ENCODE measurements around the gene LAMB1.

LAMB1 gene

GRCh38 chr7:107996072-107996882 lies 6.7 kb downstream of the LAMB1 start:
- no peak for DNase-seq

- DNase-seq: no peak
These were observed 7.5 kb downstream of the LAMB1 start for GRCh38 chr7:107995184-107996071.

GRCh38 chr7:107994421-107995030 lies 8.4 kb downstream of the LAMB1 start:
- no peak for DNase-seq

DNA sequence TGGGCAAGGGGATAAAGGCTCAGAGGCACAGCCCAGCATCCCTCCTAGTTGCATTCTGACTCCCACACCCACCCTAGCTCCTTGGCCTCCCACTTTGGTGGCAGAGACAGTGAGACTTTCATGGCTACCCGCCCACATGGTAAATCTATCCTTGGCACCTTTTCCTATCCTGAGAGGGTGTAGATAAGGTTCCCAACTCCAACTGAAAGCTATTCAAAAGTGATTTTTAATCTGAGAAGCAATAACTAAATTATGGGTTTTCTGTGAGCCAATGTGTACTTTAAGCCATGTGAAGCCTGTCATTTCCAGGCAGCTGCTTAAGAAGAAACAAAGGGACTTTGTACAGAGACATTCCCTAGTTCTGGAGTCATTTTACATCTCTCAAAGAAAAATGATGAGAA lies 9.1 kb downstream of the LAMB1 start:
- no peak for DNase-seq

- no peak for DNase-seq
These were observed 13.2 kb downstream of the LAMB1 start for GRCh38 chr7:107989618-107990373.

DNA sequence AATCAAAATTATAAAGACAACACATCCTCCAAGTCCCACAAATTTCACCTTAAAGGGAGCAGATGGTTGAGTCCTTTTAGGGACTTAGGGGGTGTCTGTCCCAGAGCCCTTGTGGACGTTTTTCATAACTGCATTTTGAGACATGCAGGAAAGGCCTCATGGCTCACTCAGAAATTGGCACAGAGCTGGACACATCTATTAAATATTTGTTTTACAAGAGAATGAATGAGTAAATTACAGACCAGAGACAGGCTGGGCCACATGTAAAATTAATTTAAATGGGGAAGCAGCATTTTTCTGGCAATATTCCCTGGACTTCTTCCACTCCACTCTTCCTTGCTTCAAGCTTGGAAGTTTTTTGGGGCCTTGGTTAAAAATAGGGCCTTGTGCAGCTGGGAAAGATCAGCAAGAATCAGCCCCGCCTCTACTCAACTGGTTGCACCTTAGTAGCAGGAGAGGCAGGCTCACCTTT lies 20.0 kb downstream of the LAMB1 start:
- no peak for DNase-seq

DNA sequence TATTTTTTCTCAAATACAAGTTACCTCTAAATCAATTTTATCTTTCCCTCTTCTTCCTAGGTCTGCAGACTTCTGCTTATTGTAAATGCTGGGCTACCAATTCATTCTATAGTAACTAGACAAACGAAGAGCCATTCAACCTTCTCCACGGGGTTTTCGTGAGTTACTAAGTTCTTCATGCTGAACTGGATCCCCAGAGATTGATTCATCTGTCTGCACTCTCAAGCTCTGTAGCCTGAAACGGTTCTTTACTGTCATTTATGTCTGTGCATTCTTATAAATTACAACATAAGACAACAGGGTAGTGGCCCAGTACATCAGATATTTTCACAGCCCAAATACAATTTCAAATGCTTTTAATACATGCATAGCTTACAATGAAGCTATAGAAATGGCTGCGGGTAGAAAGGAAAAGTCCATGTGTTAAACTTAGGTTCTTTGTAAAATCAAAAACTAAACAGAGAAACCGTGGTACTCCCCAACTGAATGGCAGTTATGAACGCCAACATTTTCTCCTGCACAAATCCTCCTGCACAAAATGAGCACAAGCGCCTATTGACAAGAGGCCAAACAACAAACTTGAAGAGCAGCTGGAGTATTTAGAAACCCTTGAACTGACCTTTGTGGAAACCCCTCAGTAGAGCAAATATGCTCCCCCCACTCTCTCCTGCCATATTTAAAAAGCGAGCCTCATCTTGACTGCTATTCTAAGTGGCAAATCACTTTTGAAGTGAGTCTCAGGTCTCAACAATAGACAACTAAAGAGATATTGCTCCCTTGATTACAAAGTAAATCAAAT lies 20.7 kb downstream of the LAMB1 start:
- DNase-seq: no peak

- DNase-seq: no peak
These were observed 21.5 kb downstream of the LAMB1 start for GRCh38 chr7:107981466-107981865.

DNA sequence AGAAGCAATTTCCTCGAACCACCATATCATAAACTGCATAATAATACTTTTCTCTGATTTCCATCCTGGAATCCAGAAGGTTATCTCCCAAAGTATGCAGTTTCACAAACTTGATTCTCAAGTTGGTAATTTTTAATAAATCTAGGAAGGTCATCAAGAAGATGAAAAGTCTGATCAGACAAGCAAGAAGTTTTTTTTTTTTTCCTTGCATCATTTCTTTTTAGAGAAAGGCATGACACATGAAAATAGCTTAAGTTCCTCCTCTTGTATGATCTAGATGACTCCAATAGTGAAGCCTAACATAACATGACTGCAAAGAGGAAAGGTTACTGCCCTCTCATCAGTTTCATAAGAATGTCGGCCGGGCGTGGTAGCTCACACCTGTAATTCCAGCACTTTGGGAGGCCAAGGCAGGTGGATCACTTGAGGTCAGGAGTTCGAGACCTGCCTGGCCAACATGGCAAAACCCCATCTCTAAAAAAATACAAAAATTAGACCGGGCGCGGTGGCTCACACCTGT lies 22.2 kb downstream of the LAMB1 start:
- no peak for DNase-seq

GRCh38 chr7:107980171-107980570 lies 22.8 kb downstream of the LAMB1 start:
- no peak for DNase-seq

GRCh38 chr7:107978815-107979408 lies 24.0 kb downstream of the LAMB1 start:
- DNase-seq: no peak

GRCh38 chr7:107977048-107977447 lies 25.9 kb downstream of the LAMB1 start:
- DNase-seq: no peak

DNA sequence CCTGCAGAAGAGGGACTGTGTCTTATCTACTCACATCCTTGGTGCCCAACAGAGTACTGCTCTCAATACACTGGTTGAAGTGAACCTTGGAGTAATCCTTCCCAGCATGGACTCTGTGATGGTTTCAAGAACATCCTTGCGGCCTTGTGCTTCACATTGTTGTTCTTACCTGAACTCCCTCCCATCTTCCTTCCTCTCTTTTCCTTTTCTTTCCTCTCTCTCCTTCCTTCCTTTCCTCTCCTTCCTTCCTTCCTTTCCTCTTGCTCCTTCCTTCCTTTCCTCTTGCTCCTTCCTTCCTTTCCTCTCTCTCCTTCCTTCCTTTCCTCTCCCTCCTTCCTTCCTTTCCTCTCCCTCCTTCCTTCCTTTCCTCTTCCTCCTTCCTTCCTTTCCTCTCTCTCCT lies 26.3 kb downstream of the LAMB1 start:
- no peak for DNase-seq

DNA sequence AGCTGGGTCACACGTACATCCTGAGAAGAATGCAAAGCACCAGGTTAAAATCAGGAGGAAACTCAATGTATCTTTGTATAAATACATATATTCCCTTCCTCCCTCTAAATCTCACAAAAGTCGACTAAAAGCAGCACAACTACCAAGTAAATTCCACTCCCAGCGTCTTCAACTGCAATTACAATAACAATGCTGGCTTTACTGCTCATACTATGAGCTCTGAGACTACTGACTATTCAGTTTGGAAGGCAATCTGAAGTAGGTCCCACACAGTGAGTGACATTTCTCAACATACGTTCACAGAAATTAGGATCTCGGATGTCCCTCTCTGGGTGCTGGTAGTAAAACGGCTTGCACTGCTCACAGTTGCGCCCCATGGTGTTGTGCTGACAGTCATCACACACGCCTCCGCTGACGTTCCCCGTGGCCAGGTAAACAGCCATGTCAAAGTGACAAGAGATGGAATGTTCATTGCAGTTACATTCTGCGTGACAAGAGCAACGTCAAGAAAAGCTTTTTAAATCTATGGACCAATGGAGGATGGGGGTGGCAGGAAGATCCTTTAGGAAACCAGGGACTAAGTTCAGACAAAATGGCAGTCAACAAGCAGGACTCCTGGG lies 27.5 kb downstream of the LAMB1 start:
- DNase-seq: no peak

GRCh38 chr7:107973861-107974260 lies 29.1 kb downstream of the LAMB1 start:
- DNase-seq: no peak

DNA sequence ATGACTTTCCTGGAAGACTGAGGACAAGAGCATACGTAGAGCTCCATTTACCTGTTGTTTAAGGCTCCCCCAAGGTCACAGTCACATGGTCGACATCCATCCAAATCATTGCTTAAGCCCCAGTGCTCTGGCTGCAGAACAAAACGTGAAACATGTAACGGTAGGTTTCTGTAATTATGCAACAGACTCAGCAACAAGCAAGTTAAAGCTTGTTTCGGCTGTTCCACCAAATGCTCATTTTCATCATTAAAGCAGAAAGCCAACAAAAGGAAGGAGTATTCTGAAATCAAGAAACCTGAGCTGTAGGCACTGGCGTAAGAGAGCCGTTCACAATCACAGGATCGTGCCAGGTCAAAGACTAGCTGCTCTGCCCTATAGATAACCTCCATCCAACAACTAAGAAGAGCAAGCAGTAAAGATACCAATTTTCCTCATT lies 30.0 kb downstream of the LAMB1 start:
- no peak for DNase-seq

DNA sequence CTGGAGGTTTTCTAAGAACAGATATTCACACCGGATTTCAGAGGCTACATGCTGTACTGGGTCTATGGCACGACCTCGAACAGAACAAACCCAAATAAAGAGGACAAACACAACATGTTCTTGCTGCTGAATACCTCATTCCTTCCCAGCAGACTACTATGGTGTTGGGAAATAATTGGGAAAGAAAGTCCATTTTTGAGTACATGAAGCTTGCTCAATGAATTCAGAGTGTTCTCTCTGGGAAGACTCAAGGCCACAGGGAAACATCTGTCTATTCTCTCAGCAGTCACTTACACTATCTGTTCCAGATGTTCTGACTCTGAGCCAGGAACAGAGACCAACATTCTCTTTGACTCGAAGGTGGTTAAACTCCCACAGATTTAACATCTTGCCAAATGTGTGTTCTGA lies 30.9 kb downstream of the LAMB1 start:
- DNase-seq: no peak

GRCh38 chr7:107971613-107972012 lies 31.3 kb downstream of the LAMB1 start:
- DNase-seq: no peak

DNA sequence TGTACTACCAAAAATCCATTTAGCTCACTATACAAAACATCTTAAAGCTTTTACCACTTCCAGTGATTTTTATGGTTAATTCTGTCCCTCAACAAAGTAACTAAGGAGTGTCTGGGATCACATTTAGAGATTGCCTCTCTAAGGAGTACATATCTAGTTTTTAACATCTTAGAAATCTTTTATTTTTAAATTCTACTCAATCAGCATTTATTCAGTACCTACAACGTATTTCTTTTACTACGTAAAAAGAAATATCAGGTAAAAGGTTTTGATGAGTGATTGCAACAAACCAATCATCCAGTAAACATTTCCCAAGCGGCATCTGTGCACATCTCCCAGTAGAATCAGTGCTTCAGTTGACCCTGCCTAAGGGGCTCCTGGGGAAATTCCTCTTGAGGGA lies 31.9 kb downstream of the LAMB1 start:
- DNase-seq: no peak

DNA sequence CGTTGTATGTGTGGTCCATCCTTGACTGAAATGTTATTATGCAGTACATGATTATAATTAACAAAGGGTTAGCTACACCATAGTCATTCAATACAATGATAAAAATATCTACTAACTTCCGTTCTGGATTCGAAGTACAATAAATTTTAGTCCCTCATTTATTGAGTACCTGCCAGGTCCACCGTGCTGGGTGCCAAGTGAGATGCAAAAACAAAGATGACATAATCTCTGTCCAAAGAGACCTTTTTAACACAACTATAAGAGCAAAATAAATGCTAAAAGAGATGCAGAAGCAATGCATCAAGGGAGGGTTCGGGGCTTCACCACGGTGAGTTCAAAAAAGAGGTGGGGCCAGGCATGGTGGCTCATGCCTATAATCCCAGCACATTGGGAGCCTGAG lies 33.1 kb downstream of the LAMB1 start:
- DNase-seq: no peak

GRCh38 chr7:107968449-107968848 lies 34.5 kb downstream of the LAMB1 start:
- no peak for DNase-seq

Measured in CD4-positive, alpha-beta T cell treated with Interleukin-12 subunit alpha and Interleukin-12 subunit beta, for 1 hour (primary cell).